CD4-positive, alpha-beta T cell treated with Interleukin-6 at 100 ng/mL for 8 hours (primary cell): ENCODE results near the gene RCC2.

Experiments used
- DNase-seq: peaks from one replicate; pipeline ENCODE4 v3.0.0-alpha.2; 2020; ENCODE audit warnings: mixed read lengths, low spot score

RCC2 gene

GRCh38 chr1:17442841-17443240 lies 3.4 kb upstream of the RCC2 start:
- no peak for DNase-seq

DNA sequence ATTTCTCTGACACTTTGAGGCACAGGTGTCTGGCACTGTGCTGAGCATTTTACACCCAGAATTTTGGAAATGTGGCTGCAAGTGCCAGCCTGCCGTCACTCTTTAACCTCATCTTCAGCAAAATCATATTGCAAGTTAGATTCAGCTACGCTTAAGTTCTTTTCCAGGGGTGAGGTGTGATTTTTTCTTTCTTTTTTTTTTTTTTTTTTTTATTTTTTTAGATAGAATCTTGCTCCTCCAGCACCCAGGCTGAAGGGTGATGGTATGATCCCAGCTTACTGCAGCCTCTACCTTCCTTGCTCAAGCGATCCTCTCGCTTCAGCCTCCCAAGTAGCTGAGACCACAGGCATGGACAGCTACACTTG lies 2.5 kb upstream of the RCC2 start:
- DNase-seq: no peak

DNA sequence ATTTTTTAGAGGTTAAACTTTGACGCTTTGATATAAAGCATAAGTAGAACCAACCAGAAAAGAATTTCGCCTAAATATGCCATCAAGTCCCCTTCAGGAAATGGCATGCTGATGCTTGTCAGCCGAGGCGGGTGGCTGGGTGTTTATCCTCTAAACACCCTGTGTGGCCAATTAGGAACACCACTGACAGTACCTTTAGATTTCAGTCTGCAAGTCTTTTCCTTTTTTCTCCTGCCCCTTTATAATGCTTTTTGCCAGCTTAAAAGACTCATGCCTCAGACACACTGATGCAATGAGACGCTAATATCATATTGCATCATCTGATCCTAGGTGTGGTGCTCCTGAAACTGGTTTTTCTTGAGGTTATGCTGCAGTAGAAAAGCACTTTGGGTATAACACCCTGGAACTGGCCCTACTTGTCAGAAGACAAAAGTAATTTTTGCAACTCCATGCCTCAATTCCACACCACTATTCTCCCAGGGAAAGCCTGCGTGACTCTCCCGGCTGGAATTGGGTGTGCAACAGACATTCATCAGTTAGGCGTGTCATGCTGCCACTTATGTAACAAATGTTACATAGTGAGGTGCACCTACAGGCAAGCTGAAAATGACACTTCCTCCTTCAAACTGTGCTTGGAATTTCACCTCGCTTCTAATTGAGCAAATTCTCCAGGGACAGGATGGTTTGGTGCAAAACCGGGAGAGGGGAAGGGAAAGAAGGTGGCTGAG lies 2.0 kb upstream of the RCC2 start:
- no peak for DNase-seq

DNA sequence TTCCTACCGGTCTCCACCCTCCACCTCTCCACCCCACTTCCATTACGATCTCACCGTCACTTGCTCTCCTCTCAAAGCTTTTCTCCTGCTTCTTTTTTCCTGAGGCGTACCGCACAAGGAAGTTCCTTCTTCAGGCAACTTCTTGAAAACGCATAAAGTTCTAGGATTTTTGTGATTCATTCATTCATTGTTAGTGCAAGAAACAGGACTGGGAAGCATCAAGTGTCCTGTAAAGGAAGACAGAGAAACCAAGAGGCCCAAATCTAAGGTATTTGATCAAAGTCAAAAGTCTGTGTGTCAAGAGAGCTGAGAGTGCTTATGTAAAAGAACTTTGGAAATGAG lies 1.3 kb upstream of the RCC2 start:
- no peak for DNase-seq

- no peak for DNase-seq
Observed at GRCh38 chr1:17440074-17440826, 773 bp upstream of the RCC2 start.

- peak; percentile 51 for DNase-seq
Observed at GRCh38 chr1:17438318-17439249, 893 bp downstream of the RCC2 start.

DNA sequence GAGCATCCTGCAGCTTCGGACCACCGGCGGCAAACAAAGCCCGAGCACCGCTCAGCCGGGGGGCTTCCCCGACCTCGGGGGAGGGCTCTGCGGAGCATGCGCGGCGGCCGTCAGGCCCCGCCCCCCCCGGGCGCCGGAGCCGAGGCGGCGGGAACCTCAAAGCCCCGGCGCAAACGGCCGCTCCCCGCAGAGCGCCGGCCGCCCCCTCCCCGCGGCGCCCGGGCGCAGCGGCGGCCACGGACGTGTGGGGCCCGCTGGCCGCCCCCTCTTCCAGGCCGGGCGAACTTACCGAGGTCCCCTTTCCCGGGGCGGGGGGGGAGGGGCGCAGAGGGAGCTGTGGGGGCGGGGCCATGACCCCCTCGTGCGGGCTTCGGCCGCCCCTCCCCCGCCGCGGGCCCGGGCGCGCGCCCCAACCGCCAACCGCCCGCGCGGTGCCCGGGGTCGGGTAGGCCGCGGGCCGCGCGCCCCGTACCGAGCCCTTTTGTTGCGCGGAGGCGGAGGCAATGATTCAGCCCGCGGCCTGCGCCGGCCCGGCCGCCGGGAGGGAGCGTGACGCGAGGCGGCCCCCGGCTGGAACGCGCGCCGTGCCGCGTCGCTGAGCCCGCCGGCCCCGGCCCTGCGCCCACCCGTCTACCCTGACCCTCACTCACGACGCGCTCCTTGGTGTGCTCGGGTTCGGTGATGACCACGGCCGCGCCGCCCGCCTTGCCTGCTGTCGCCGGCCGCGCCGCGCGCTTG lies 1.7 kb downstream of the RCC2 start:
- peak; percentile 42 for DNase-seq

DNA sequence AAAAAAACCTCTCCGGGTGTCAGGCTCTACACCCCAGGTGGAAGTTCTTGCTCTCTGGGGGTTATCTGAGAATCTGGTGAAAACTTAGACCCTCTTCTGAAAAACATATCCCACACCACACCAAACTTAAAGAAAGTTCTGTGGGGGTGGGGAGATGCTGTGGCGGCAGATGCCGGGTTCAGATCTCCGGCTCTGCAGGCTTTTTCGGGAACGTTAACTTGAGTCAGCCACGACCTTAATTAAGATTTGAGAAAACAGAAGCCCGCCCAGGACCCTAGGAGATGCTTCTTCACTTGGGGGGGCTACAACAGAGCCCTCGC lies 2.3 kb downstream of the RCC2 start:
- DNase-seq: no peak

DNA sequence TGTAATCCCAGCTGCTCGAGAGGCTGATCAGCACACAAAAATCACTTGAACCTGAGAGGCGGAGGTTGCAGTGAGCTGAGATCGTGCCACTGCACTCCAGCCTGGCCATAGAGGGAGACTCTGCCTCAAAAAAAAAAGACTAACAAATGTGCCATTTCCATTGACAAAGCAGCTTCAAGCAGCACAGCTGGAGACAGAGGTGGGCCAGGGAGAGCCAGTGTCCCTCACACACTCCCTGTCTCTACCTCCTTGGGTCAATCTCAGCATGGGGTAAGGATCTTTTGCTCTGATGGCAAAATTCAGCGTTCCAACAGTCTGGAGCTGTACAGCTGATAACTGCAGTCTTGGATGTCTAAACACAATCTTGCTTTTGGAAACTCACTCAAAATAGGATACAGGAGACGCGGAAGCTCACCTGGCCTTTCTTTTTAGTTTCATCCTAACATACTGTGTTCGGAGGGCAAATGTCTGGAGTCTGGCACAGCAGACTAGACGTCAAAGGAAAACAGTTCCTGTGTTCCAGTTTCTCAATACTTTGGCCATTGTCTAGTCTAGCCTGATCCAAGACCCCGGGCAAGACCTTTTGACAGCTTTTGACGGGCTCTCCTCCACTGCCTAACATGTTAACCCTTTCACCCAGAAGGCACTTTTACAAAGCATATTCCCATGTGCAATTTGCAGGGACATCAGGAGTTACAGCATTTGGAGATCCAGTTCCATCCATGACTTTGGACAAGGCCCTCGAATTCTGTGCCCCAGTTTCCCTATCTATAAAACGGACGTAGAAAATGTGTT lies 2.9 kb downstream of the RCC2 start:
- no peak for DNase-seq

- DNase-seq: no peak
Observed at GRCh38 chr1:17434601-17435000, 4.9 kb downstream of the RCC2 start.

- DNase-seq: no peak
Observed at GRCh38 chr1:17434016-17434415, 5.5 kb downstream of the RCC2 start.

DNA sequence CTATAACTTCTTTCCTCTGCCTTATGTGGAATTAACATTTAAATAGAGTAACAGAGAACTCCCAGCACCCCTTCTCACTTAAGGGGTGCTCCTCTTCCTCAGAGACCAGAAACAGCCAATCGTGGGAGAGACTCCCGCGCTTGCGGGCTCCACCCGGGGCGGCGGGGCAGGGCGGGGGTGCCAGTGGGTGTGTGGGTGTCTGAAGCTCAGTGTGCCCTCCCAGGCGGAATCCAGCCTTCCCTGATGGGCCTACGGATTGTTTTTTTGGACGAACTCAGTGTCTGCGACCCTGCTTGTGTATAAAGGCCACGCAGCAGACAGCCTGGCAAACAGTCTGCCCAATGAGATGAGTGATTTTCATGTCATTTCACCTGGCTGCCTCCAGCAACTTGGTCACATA lies 6.2 kb downstream of the RCC2 start:
- no peak for DNase-seq

GRCh38 chr1:17432412-17432811 lies 7.1 kb downstream of the RCC2 start:
- no peak for DNase-seq

DNA sequence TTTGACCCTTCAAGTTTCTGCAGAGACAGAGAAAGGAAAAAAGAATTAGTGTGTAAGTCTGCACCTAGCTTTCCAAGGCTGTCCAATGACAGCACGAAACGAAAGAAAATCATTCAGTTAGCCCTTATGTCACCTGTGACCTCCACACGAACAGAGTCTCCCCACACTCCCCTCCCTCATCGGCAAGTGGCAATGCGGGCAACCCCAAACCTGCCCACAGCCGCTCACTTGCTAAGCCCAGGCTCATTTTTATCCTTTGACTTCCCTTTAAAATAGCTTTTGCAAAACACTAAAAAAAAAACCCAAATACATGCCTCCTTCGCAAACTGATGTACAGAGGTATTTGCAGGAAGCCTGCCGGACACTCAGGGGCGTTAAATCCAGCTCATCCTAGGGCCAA lies 10.3 kb downstream of the RCC2 start:
- DNase-seq: no peak

GRCh38 chr1:17427696-17428660 lies 11.5 kb downstream of the RCC2 start:
- DNase-seq: no peak

DNA sequence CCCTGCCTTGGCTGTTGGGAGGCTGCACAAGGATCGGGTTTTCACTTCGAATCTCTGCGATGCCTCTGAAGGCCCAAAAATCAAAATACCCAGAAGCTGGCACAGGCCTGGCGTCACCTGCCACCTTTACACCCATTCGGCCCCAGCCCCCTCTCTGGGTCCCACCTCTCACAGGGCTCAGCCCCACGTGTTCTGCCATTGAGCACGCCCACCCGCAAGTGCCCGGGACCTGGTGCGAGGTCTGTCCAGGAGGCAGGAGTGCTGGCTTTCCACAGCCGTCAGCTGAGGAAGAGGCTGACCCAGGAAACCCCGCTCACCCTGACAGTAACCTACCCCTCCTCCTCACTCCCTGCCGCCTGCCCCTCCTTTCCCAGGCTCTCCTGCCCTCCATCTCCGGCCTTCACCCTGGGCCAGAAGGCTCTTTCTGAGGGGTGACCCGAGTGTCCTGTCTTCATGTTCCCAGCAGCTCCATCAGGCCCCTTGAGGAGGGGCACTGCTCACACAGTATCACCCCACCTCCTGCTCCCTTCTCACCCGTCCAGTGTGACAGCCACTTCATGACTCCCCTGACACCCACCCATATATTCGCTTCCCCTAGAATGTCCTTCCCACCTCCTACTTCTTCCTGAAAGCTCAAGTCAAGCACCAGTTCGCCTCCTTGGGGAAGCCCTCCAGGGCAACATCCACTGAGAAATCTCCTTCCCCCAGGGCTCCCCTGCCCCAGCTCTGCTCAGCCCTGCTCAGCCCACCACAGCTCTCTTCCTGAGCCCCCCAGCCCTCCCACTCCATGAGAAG lies 13.5 kb downstream of the RCC2 start:
- no peak for DNase-seq

- no peak for DNase-seq
Observed at GRCh38 chr1:17423781-17424245, 15.7 kb downstream of the RCC2 start.

DNA sequence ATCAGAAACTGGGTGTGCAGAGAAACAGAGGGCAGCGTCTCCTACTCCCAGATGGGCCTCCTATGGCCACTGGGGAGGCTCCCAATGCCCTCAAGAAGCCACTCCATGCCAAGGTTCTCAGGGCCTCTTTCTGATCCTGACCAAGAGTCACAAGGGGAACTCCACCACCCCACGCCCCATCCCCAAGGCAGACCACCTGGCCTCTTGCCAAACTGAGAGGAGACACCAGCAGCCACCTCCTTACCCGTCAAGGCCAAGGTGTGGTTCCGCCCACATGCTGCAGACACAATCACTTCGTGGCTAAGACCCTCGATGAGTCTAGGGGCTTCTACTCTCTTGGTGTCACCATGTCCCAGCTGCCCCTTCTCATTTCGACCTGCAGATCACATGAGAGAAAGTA lies 17.0 kb downstream of the RCC2 start:
- no peak for DNase-seq

DNA sequence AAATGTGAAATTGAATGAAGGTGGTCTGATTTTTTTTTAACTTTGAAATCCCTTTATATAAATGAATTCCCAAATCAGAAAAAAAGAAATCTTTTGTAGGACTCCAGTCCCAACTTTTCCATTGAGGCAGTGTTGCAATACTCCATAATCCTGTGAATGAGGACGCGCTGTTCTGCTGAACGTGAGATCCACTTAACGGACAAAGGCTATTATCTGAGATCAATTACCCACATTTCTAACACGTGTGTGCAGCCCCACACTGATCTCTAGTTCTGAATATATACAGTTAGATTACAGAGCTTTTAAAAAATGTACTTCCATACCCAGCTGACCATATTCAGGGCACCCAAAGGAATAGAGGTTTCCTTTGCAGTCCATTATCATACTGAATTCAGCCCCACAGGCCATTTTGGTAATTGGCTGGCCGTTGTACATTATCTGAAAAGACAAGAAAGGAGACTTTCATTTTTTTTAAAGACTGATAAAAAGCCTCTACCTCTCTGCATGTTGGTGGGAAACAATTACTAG lies 19.0 kb downstream of the RCC2 start:
- no peak for DNase-seq
